ENCODE results near the gene NIT2.
A peak's percentile ranks its signal among the peaks of the same experiment; 100 is the strongest.
"Not testable (repeated sequence)": the region's sequence is repeated elsewhere in the genome, so short reads cannot be mapped to it uniquely, and the experiment has no call there.

Gene NIT2

GRCh38 chr3:100331660-100332059, 2.9 kb upstream of the NIT2 start:
- Histone ChIP-seq H3K4me3 (replicated peaks; ENCODE audit: low read depth, low read length) (no peak overlapping the region), H3K36me3 (ENCODE audit: control insufficient read depth, insufficient read depth, low read length) (no peaks in the 10 kb centered on the region), H3K27me3 (replicated peaks; ENCODE audit: control insufficient read depth, insufficient read depth, low read length) (no peaks in the 10 kb centered on the region)
- no peak for TF ChIP-seq CTCF (IDR thresholded peaks at IDR 0.05; ENCODE audit: insufficient read depth, low read length, poor library complexity, severe bottlenecking)
- DNase-seq (ENCODE audit: extremely low read depth, insufficient read length), result no peak

- H3K27me3 ChIP-seq (replicated peaks; ENCODE audit: control insufficient read depth, insufficient read depth, low read length), result no peaks in the 10 kb centered on the region
- TF ChIP-seq CTCF (IDR thresholded peaks at IDR 0.05; ENCODE audit: insufficient read depth, low read length, poor library complexity, severe bottlenecking), result no peak
- no peak overlapping the region for H3K4me3 ChIP-seq (replicated peaks; ENCODE audit: low read depth, low read length)
- no peak for DNase-seq (ENCODE audit: extremely low read depth, insufficient read length)
- H3K36me3 ChIP-seq (ENCODE audit: control insufficient read depth, insufficient read depth, low read length), result no peaks in the 10 kb centered on the region
These were observed 1.5 kb upstream of the NIT2 start for GRCh38 chr3:100333051-100333450.

- peak overlapping the region; percentile 88 for H3K4me3 ChIP-seq (replicated peaks; ENCODE audit: low read depth, low read length)
- DNase-seq (ENCODE audit: extremely low read depth, insufficient read length), result no peak
- TF ChIP-seq CTCF (IDR thresholded peaks at IDR 0.05; ENCODE audit: insufficient read depth, low read length, poor library complexity, severe bottlenecking), result no peak
- no peaks in the 10 kb centered on the region for H3K27me3 ChIP-seq (replicated peaks; ENCODE audit: control insufficient read depth, insufficient read depth, low read length)
- H3K36me3 ChIP-seq (ENCODE audit: control insufficient read depth, insufficient read depth, low read length), result no peaks in the 10 kb centered on the region
These were observed 528 bp upstream of the NIT2 start for GRCh38 chr3:100333970-100334487.

- TF ChIP-seq CTCF (IDR thresholded peaks at IDR 0.05; ENCODE audit: insufficient read depth, low read length, poor library complexity, severe bottlenecking), result no peak
- peaks cover 4% of the 10 kb centered on the region; the same call in 1 of the 2 replicates for H3K36me3 ChIP-seq (ENCODE audit: control insufficient read depth, insufficient read depth, low read length)
- peak overlapping the region; percentile 88 for H3K4me3 ChIP-seq (replicated peaks; ENCODE audit: low read depth, low read length)
- peak; percentile 33 for DNase-seq (ENCODE audit: extremely low read depth, insufficient read length)
- H3K27me3 ChIP-seq (replicated peaks; ENCODE audit: control insufficient read depth, insufficient read depth, low read length), result no peaks in the 10 kb centered on the region
These were observed 877 bp downstream of the NIT2 start for GRCh38 chr3:100335434-100335833.

GRCh38 chr3:100336229-100336628, 1.7 kb downstream of the NIT2 start:
- not testable (repeated sequence) for H3K4me3 ChIP-seq (replicated peaks; ENCODE audit: low read depth, low read length); H3K27me3 ChIP-seq (replicated peaks; ENCODE audit: control insufficient read depth, insufficient read depth, low read length); DNase-seq (ENCODE audit: extremely low read depth, insufficient read length); H3K36me3 ChIP-seq (ENCODE audit: control insufficient read depth, insufficient read depth, low read length)

- no peak for DNase-seq (ENCODE audit: extremely low read depth, insufficient read length)
- Histone ChIP-seq H3K36me3 (ENCODE audit: control insufficient read depth, insufficient read depth, low read length) (peaks cover 4% of the 10 kb centered on the region), H3K4me3 (replicated peaks; ENCODE audit: low read depth, low read length) (no peak overlapping the region), H3K27me3 (replicated peaks; ENCODE audit: control insufficient read depth, insufficient read depth, low read length) (no peaks in the 10 kb centered on the region)
- no peak for TF ChIP-seq CTCF (IDR thresholded peaks at IDR 0.05; ENCODE audit: insufficient read depth, low read length, poor library complexity, severe bottlenecking)
These were observed 4.4 kb downstream of the NIT2 start for GRCh38 chr3:100338911-100339310.

Data from GM06990 (cell line).